Endodermal cell (in vitro differentiated cells): ENCODE results near the gene SLMAP. TPM values are rescaled to one million over a fixed set of nuclear protein-coding genes. Genes with fewer than 3 reads are reported as not detected.
"Not testable (repeated sequence)": the region's sequence is repeated elsewhere in the genome, so short reads cannot be mapped to it uniquely, and the experiment has no call there.

Experiments used
- DNase-seq: peaks from one replicate; pipeline ENCODE4 v3.0.0-alpha.2; 2017
- H3K27ac ChIP-seq: 2 replicates; pipeline ENCODE4 v1.5.1; 2013; ENCODE audit warnings: mild to moderate bottlenecking, low read depth, low read length, moderate library complexity
- H3K27me3 ChIP-seq: 2 replicates; pipeline ENCODE4 v1.6.1; 2013; ENCODE audit warnings: mild to moderate bottlenecking, low read length, moderate library complexity; ENCODE audit not compliant: insufficient read depth, control insufficient read depth, poor library complexity, severe bottlenecking
- H3K36me3 ChIP-seq: 2 replicates; pipeline ENCODE4 v1.7.0; 2013; ENCODE audit warnings: mild to moderate bottlenecking, low read length, moderate library complexity; ENCODE audit not compliant: control insufficient read depth, insufficient read depth
- H3K4me1 ChIP-seq: one replicate; pipeline ENCODE4 v1.7.0; 2013; ENCODE audit warnings: low read length; ENCODE audit not compliant: control insufficient read depth, insufficient read depth
- H3K4me3 ChIP-seq: 2 replicates; pipeline ENCODE4 v1.5.1; 2013; ENCODE audit warnings: mild to moderate bottlenecking, low read length, moderate library complexity
- H3K9ac ChIP-seq: 2 replicates; pipeline ENCODE4 v1.6.1; 2013; ENCODE audit warnings: mild to moderate bottlenecking, low read length, moderate library complexity; ENCODE audit not compliant: poor library complexity, severe bottlenecking; ENCODE audit errors: extremely low read depth
- H3K9me3 ChIP-seq: 2 replicates; pipeline ENCODE4 v1.6.1; 2013; ENCODE audit warnings: mild to moderate bottlenecking, low read length, moderate library complexity; ENCODE audit not compliant: control insufficient read depth
- H3K27ac Mint-ChIP-seq: 2 replicates; pipeline ENCODE4 v1.8.0; 2020; ENCODE audit warnings: mixed read lengths
- H3K27me3 Mint-ChIP-seq: 2 replicates; pipeline ENCODE4 v1.8.0; 2021; ENCODE audit warnings: mild to moderate bottlenecking, mixed read lengths; ENCODE audit not compliant: insufficient read depth
- H3K36me3 Mint-ChIP-seq: 2 replicates; pipeline ENCODE4 v1.8.0; 2020; ENCODE audit warnings: low read depth, mixed read lengths
- H3K4me1 Mint-ChIP-seq: 2 replicates; pipeline ENCODE4 v1.8.0; 2020; ENCODE audit warnings: mixed read lengths
- H3K4me3 Mint-ChIP-seq: 2 replicates; pipeline ENCODE4 v1.8.0; 2020; ENCODE audit warnings: mild to moderate bottlenecking, moderate library complexity, mixed read lengths
- H3K9me3 Mint-ChIP-seq: 2 replicates; pipeline ENCODE4 v1.8.0; 2020; ENCODE audit warnings: mild to moderate bottlenecking, mixed read lengths
- WGBS, 2 experiments: methylation state at CpG; one replicate each; pipeline versions ENCODE4 v1.1.5 to v1.1.7; 2013; ENCODE audit warnings: missing lambda C conversion rate in 2 of 2, mixed read lengths in 1 of 2; ENCODE audit not compliant: insufficient coverage in 1 of 2, insufficient read length in 1 of 2; 5-methylcytosine and 5-hydroxymethylcytosine counted together
- total RNA-seq, 2 donors: library from RNA; stranded (reverse); fragmentation: NEBNext Ultra II Directional in 1 of 2; extraction: Animal tissue kit (Norgen Biotek cat#: 25700) in 1 of 2; gene quantifications; 2 replicates in 1 of 2; 3 replicates in 1 of 2; pipeline ENCODE4 v1.2.1, GENCODE V29; 2021
- TF ChIP-seq, protein P1 (sequence below): fragments of 200-600 bp; sonication (generic); conservative IDR thresholded peaks from 2 replicates; pipeline ENCODE4 v1.5.0; 2021; ENCODE audit warnings: antibody characterized with exemption, mild to moderate bottlenecking

Gene SLMAP
- total RNA-seq, 2 donors from 2014 or later: 64.8 to 65.7 TPM

DNA sequence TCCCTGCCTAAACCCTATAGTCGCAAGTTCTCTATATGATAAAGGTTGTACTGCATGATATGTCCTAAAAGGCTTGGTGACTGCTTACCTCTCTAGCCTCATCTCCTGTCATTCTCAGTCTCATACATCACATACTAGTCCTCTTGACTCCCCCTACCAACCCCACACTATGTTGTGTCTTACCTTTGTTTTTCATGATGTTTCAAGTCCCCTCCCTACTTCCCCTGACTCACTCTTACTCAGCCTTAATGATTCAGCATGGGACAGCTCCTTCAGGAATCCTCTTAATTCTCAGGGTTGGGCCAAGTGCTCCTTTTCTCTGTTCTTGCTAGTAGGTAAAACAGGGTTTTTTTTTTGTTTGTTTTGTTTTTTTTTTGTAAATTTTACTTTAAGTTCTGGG, 49.6 kb downstream of the SLMAP start:
- H3K9ac ChIP-seq: no peak overlapping the region
- peaks cover 41% of the 10 kb centered on the region for H3K4me1 Mint-ChIP-seq
- no peaks in the 10 kb centered on the region for H3K36me3 ChIP-seq
- H3K4me1 ChIP-seq: peaks cover 6% of the 10 kb centered on the region
- no peaks in the 10 kb centered on the region for H3K36me3 Mint-ChIP-seq
- H3K27ac ChIP-seq: no peak overlapping the region
- H3K4me3 Mint-ChIP-seq: no peak overlapping the region
- no peak overlapping the region for H3K27ac Mint-ChIP-seq
- 100% methylated on average over 1 of the region's 1 CpG; no CpG with 5 or more reads in 1 of the 2 experiments for WGBS, 2 experiments
- no peaks in the 10 kb centered on the region for H3K27me3 ChIP-seq
- no peaks in the 10 kb centered on the region for H3K27me3 Mint-ChIP-seq
- no peak overlapping the region for H3K4me3 ChIP-seq
- H3K9me3 Mint-ChIP-seq: no peaks in the 10 kb centered on the region
- peak; percentile 56 for DNase-seq
- TF ChIP-seq, protein P1, sequence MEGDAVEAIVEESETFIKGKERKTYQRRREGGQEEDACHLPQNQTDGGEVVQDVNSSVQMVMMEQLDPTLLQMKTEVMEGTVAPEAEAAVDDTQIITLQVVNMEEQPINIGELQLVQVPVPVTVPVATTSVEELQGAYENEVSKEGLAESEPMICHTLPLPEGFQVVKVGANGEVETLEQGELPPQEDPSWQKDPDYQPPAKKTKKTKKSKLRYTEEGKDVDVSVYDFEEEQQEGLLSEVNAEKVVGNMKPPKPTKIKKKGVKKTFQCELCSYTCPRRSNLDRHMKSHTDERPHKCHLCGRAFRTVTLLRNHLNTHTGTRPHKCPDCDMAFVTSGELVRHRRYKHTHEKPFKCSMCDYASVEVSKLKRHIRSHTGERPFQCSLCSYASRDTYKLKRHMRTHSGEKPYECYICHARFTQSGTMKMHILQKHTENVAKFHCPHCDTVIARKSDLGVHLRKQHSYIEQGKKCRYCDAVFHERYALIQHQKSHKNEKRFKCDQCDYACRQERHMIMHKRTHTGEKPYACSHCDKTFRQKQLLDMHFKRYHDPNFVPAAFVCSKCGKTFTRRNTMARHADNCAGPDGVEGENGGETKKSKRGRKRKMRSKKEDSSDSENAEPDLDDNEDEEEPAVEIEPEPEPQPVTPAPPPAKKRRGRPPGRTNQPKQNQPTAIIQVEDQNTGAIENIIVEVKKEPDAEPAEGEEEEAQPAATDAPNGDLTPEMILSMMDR: no peak
- H3K9me3 ChIP-seq: no peaks in the 10 kb centered on the region

GRCh38 chr3:57806195-57806594, 50.1 kb downstream of the SLMAP start:
- not testable (repeated sequence) for H3K27me3 Mint-ChIP-seq, H3K9me3 ChIP-seq, H3K4me3 Mint-ChIP-seq, H3K4me3 ChIP-seq, H3K9me3 Mint-ChIP-seq, H3K27ac Mint-ChIP-seq, H3K9ac ChIP-seq, H3K27me3 ChIP-seq, H3K4me1 ChIP-seq, H3K27ac ChIP-seq, H3K36me3 ChIP-seq, H3K36me3 Mint-ChIP-seq, DNase-seq
- peaks cover 41% of the 10 kb centered on the region for H3K4me1 Mint-ChIP-seq
- WGBS, 2 experiments: 95 to 96% methylated on average over 4 to 5 of the region's 5 CpGs

GRCh38 chr3:57808961-57809608, 53.0 kb downstream of the SLMAP start:
- Mint-ChIP-seq H3K4me3 (no peak overlapping the region), H3K27me3 (no peaks in the 10 kb centered on the region), H3K36me3 (no peaks in the 10 kb centered on the region), H3K4me1 (peaks cover 31% of the 10 kb centered on the region), H3K27ac (peak overlapping the region; percentile 32), H3K9me3 (no peaks in the 10 kb centered on the region)
- peaks cover 6% of the 10 kb centered on the region for H3K9me3 ChIP-seq
- no peaks in the 10 kb centered on the region for H3K36me3 ChIP-seq
- H3K27ac ChIP-seq: no peak overlapping the region
- no peaks in the 10 kb centered on the region for H3K4me1 ChIP-seq
- H3K9ac ChIP-seq: no peak overlapping the region
- WGBS, 2 experiments: 95 to 100% methylated on average over 3 to 8 of the region's 8 CpGs
- H3K4me3 ChIP-seq: no peak overlapping the region
- no peak for DNase-seq
- H3K27me3 ChIP-seq: no peaks in the 10 kb centered on the region
- TF ChIP-seq, protein P1: no peak

- no peak overlapping the region for H3K9ac ChIP-seq
- no peak overlapping the region for H3K27ac ChIP-seq
- no peak overlapping the region for H3K4me3 Mint-ChIP-seq
- WGBS, 2 experiments: 91 to 94% methylated on average over 4 to 5 of the region's 5 CpGs
- no peaks in the 10 kb centered on the region for H3K27me3 Mint-ChIP-seq
- H3K27ac Mint-ChIP-seq: no peak overlapping the region
- no peaks in the 10 kb centered on the region for H3K36me3 Mint-ChIP-seq
- no peaks in the 10 kb centered on the region for H3K36me3 ChIP-seq
- H3K9me3 ChIP-seq: peaks cover 6% of the 10 kb centered on the region
- H3K4me1 Mint-ChIP-seq: peaks cover 31% of the 10 kb centered on the region
- no peaks in the 10 kb centered on the region for H3K9me3 Mint-ChIP-seq
- no peak overlapping the region for H3K4me3 ChIP-seq
- TF ChIP-seq, protein P1: no peak
- H3K4me1 ChIP-seq: no peaks in the 10 kb centered on the region
- H3K27me3 ChIP-seq: no peaks in the 10 kb centered on the region
- no peak for DNase-seq
These were observed 53.5 kb downstream of the SLMAP start for GRCh38 chr3:57809609-57809968.
